Stimulated activated CD8-positive, alpha-beta memory T cell treated with anti-CD3 and anti-CD28 coated beads, Interleukin-7, amount 100 ng/mL, for 48 hours (primary cell): ENCODE results near the gene GRPEL1.

Experiments
- DNase-seq, 2 donors: peaks; one replicate each; pipeline ENCODE4 v3.0.0-alpha.2; 2020; ENCODE audit warnings: low read depth in 1 of 2; ENCODE audit errors: extremely low read depth in 1 of 2

Gene GRPEL1

GRCh38 chr4:7045961-7046921 lies 21.6 kb downstream of the GRPEL1 start:
- no peak for DNase-seq

- DNase-seq: no peak
Measured at GRCh38 chr4:7045553-7045952, 22.3 kb downstream of the GRPEL1 start.

GRCh38 chr4:7044137-7044930 lies 23.5 kb downstream of the GRPEL1 start:
- DNase-seq: no peak

GRCh38 chr4:7043284-7044136 lies 24.4 kb downstream of the GRPEL1 start, which contains the start of gene TADA2B:
Gene TADA2B (plus strand): TSS chr4:7043372. CDS start chr4:7043580, 208 bp downstream.
- peak; percentile 13 to 25 for DNase-seq

GRCh38 chr4:7042503-7043283 lies 25.2 kb downstream of the GRPEL1 start:
- peak; percentile 88 to 96 for DNase-seq

GRCh38 chr4:7041801-7042502 lies 25.9 kb downstream of the GRPEL1 start:
- no peak for DNase-seq

GRCh38 chr4:7041246-7041645 lies 26.6 kb downstream of the GRPEL1 start:
- DNase-seq: no peak

GRCh38 chr4:7040765-7041164 lies 27.1 kb downstream of the GRPEL1 start:
- no peak for DNase-seq

- DNase-seq: no peak
Measured at GRCh38 chr4:7037425-7037824, 30.4 kb downstream of the GRPEL1 start.

GRCh38 chr4:7034262-7035081 lies 33.4 kb downstream of the GRPEL1 start:
- DNase-seq: no peak

- DNase-seq: no peak
Measured at GRCh38 chr4:7032596-7032995, 35.3 kb downstream of the GRPEL1 start.

- no peak for DNase-seq
Measured at GRCh38 chr4:7031558-7032449, 36.1 kb downstream of the GRPEL1 start.

- no peak for DNase-seq
Measured at GRCh38 chr4:7030856-7031255, 37.0 kb downstream of the GRPEL1 start.

- DNase-seq: no peak
Measured at GRCh38 chr4:7029921-7030320, 37.9 kb downstream of the GRPEL1 start.

- no peak for DNase-seq
Measured at GRCh38 chr4:7029212-7029611, 38.7 kb downstream of the GRPEL1 start.

GRCh38 chr4:7027913-7028312 lies 40.0 kb downstream of the GRPEL1 start:
- no peak for DNase-seq

- DNase-seq: no peak
Measured at GRCh38 chr4:7027284-7027683, 40.6 kb downstream of the GRPEL1 start.

GRCh38 chr4:7026107-7026506 lies 41.8 kb downstream of the GRPEL1 start:
- DNase-seq: no peak
